HEK293T (cell line): ENCODE data around the gene U2AF2.

Source experiments
- CTCF ChIA-PET: fragments of 350-600 bp; formaldehyde crosslinking; extraction: SDS; loops from one replicate; lab custom pipeline; 2021; ENCODE audit warnings: antibody characterized with exemption, inconsistent platforms; lab: Yijun Ruan, JAX
- POLR2A ChIA-PET: fragments of 350-600 bp; formaldehyde crosslinking; extraction: SDS; loops from one replicate; lab custom pipeline; 2020; ENCODE audit warnings: antibody characterized with exemption, inconsistent platforms; lab: Yijun Ruan, JAX
- DNase-seq: peaks from one replicate; pipeline ENCODE4 v3.0.0; 2012; ENCODE audit warnings: mixed read lengths; ENCODE audit errors: extremely low spot score
- ARNT ChIP-seq: fragments of 450-650 bp; IDR thresholded peaks from 2 replicates; pipeline ENCODE4 v1.6.1; 2017; ENCODE audit warnings: mild to moderate bottlenecking
- BHLHE40 ChIP-seq: fragments of 450-650 bp; IDR thresholded peaks from 2 replicates; pipeline ENCODE4 v1.6.1; 2016; ENCODE audit warnings: mild to moderate bottlenecking, moderate library complexity, borderline replicate concordance
- CTBP1 ChIP-seq: fragments of 450-650 bp; IDR thresholded peaks from 2 replicates; pipeline ENCODE4 v1.6.1; 2016; ENCODE audit warnings: borderline replicate concordance
- ELF4 ChIP-seq: fragments of 450-650 bp; IDR thresholded peaks from 2 replicates; pipeline ENCODE4 v1.6.1; 2017; ENCODE audit warnings: antibody characterized with exemption
- FOXA1 ChIP-seq: fragments of 450-650 bp; IDR thresholded peaks from 2 replicates; pipeline ENCODE4 v1.6.1; 2016; ENCODE audit warnings: mild to moderate bottlenecking
- FOXK2 ChIP-seq: fragments of 450-650 bp; IDR thresholded peaks from 2 replicates; pipeline ENCODE4 v1.6.1; 2016; ENCODE audit warnings: mild to moderate bottlenecking
- FOXM1 ChIP-seq: fragments of 450-650 bp; IDR thresholded peaks from 2 replicates; pipeline ENCODE4 v1.6.1; 2017; ENCODE audit warnings: mild to moderate bottlenecking, borderline replicate concordance
- HDGF ChIP-seq: fragments of 450-650 bp; IDR thresholded peaks from 2 replicates; pipeline ENCODE4 v1.6.1; 2017; ENCODE audit warnings: antibody characterized with exemption, borderline replicate concordance
- L3MBTL2 ChIP-seq: fragments of 450-650 bp; conservative IDR thresholded peaks from 2 replicates; pipeline ENCODE4 v1.6.1; 2016; ENCODE audit warnings: mild to moderate bottlenecking
- LEF1 ChIP-seq: fragments of 450-650 bp; IDR thresholded peaks from 2 replicates; pipeline ENCODE4 v1.6.1; 2017; ENCODE audit warnings: mild to moderate bottlenecking, borderline replicate concordance
- NFRKB ChIP-seq: fragments of 450-650 bp; IDR thresholded peaks from 2 replicates; pipeline ENCODE4 v1.6.1; 2016; ENCODE audit warnings: mild to moderate bottlenecking, moderate library complexity
- SP1 ChIP-seq: fragments of 450-650 bp; IDR thresholded peaks from 2 replicates; pipeline ENCODE4 v1.6.1; 2017
- SUZ12 ChIP-seq: fragments of 450-650 bp; IDR thresholded peaks from 2 replicates; pipeline ENCODE4 v1.6.1; 2016; ENCODE audit warnings: mild to moderate bottlenecking
- TARDBP ChIP-seq: fragments of 450-650 bp; IDR thresholded peaks from 2 replicates; pipeline ENCODE4 v1.6.1; 2016
- ZNF384 ChIP-seq: fragments of 450-650 bp; IDR thresholded peaks from 2 replicates; pipeline ENCODE4 v1.6.1; 2016
- TF ChIP-seq, protein P1 (sequence below): fragments of 450-650 bp; IDR thresholded peaks from 2 replicates; pipeline ENCODE4 v1.6.1; 2016

The U2AF2 gene

DNA sequence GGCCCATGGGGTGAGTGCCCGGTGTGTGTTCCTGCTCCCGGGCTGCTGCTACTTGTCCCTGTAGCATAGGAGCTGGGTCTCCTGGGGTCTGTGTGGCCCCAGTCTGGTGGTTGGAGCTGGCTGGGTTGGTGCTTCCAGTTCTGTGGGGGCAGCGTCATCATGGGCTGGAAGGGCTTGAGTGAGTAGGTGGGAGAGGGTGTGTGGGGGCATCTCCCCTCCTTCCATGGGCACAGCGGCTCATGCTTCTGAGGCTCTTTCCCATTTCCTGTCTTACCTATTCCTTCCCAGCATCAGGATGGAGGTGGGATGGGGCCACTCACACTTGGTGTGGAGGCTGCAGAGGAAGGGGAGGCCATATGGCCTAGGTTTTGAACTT lies 12.2 kb downstream of the U2AF2 start:
- TF ChIP-seq FOXA1 = no peak
- no peak for TF ChIP-seq L3MBTL2
- no peak for TF ChIP-seq SUZ12
- no peak for TF ChIP-seq NFRKB
- TF ChIP-seq BHLHE40 = no peak
- no peak for TF ChIP-seq ELF4
- TF ChIP-seq, protein P1, sequence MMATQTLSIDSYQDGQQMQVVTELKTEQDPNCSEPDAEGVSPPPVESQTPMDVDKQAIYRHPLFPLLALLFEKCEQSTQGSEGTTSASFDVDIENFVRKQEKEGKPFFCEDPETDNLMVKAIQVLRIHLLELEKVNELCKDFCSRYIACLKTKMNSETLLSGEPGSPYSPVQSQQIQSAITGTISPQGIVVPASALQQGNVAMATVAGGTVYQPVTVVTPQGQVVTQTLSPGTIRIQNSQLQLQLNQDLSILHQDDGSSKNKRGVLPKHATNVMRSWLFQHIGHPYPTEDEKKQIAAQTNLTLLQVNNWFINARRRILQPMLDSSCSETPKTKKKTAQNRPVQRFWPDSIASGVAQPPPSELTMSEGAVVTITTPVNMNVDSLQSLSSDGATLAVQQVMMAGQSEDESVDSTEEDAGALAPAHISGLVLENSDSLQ = no peak
- no peak for TF ChIP-seq HDGF
- no peak for TF ChIP-seq SP1
- no peak for TF ChIP-seq FOXK2
- no peak for TF ChIP-seq CTBP1
- no peak for TF ChIP-seq FOXM1
- ChIA-PET POLR2A (no interaction called here), CTCF (interaction anchor here (1.0 kb wide), 1 partner anchor 13 kb away, joined by 3 read pairs; no protein-coding TSS in a partner anchor)
- DNase-seq = no peak

- ChIA-PET POLR2A (no interaction called here), CTCF (no interaction called here)
- no peak for DNase-seq
- TF ChIP-seq FOXM1 (no peak), FOXA1 (no peak), HDGF (no peak), SUZ12 (no peak)
- TF ChIP-seq, protein P1 = no peak
Observed at GRCh38 chr19:55667511-55667910, 12.7 kb downstream of the U2AF2 start.

- no peak for DNase-seq
- TF ChIP-seq ZNF384 (no peak), CTBP1 (no peak), LEF1 (no peak), ARNT (no peak), ELF4 (no peak), NFRKB (no peak), TARDBP (no peak), SUZ12 (no peak), L3MBTL2 (no peak), FOXA1 (no peak)
- TF ChIP-seq, protein P1 = no peak
- ChIA-PET CTCF (no interaction called here), POLR2A (interaction anchor here (1.0 kb wide), 1 partner anchor 13 kb away, joined by 3 read pairs; the partner anchor contains the start of gene U2AF2)
Observed at GRCh38 chr19:55667958-55668357, 13.1 kb downstream of the U2AF2 start.

GRCh38 chr19:55668603-55669348 lies 13.9 kb downstream of the U2AF2 start:
- no peak for TF ChIP-seq ELF4
- TF ChIP-seq LEF1 = no peak
- TF ChIP-seq ARNT = no peak
- TF ChIP-seq FOXA1 = no peak
- no peak for TF ChIP-seq BHLHE40
- TF ChIP-seq NFRKB = no peak
- TF ChIP-seq SP1 = no peak
- no peak for TF ChIP-seq ZNF384
- no peak for TF ChIP-seq CTBP1
- TF ChIP-seq HDGF = no peak
- no peak for TF ChIP-seq L3MBTL2
- TF ChIP-seq SUZ12 = no peak
- no peak for TF ChIP-seq FOXK2
- TF ChIP-seq, protein P1 = no peak
- TF ChIP-seq TARDBP = no peak
- TF ChIP-seq FOXM1 = no peak
- ChIA-PET POLR2A (interaction anchor here (1.0 kb wide), 1 partner anchor 14 kb away, joined by 3 read pairs; the partner anchor contains the start of gene U2AF2), CTCF (no interaction called here)
- DNase-seq = no peak

- TF ChIP-seq SP1 (no peak), CTBP1 (no peak), BHLHE40 (no peak), ELF4 (no peak), NFRKB (no peak), HDGF (no peak)
- ChIA-PET POLR2A (interaction anchor here (1.0 kb wide), 1 partner anchor 10 kb away, joined by 3 read pairs; no protein-coding TSS in a partner anchor), CTCF (no interaction called here)
- DNase-seq = no peak
Observed at GRCh38 chr19:55669418-55670279, 14.8 kb downstream of the U2AF2 start.
